ENCODE measurements around the gene PTPRG.

The PTPRG gene

GRCh38 chr3:62188681-62189375 lies 627.5 kb downstream of the PTPRG start:
- Histone ChIP-seq H3K36me3 (ENCODE audit: insufficient read depth, low read length) (no peaks in the 10 kb centered on the region), H3F3A (ENCODE audit: low read depth) (no peaks in the 10 kb centered on the region), H4K20me1 (ENCODE audit: insufficient read depth, low read length, poor library complexity, severe bottlenecking) (no peaks in the 10 kb centered on the region), H3K27me3 (ENCODE audit: insufficient read depth, low read length, poor library complexity, severe bottlenecking) (no peaks in the 10 kb centered on the region), H2AFZ (ENCODE audit: low read length) (peak overlapping the region; percentile 73), H3K79me2 (ENCODE audit: insufficient read depth, low read length) (no peaks in the 10 kb centered on the region), H3K4me3 (ENCODE audit: low read length, poor library complexity, severe bottlenecking) (peak overlapping the region; percentile 64), H3K9me3 (ENCODE audit: insufficient read depth, low read depth, low read length) (no peaks in the 10 kb centered on the region), H3K4me1 (ENCODE audit: insufficient read depth, low read length, poor library complexity, severe bottlenecking) (no peaks in the 10 kb centered on the region), H3K9ac (ENCODE audit: low read depth, low read length, poor library complexity, severe bottlenecking) (no peak overlapping the region), H3K9me2 (replicated peaks; ENCODE audit: low read depth, low read length) (no peaks in the 10 kb centered on the region), H3K4me2 (ENCODE audit: low read depth, low read length, poor library complexity, severe bottlenecking) (peak overlapping the region; percentile 58)
- peak; percentile 90 for TF ChIP-seq CTCF (conservative IDR thresholded peaks at IDR 0.05; ENCODE audit: low read length)
- TF ChIP-seq EZH2phosphoT487 (IDR thresholded peaks at IDR 0.05; ENCODE audit: borderline replicate concordance), result no peak

- Histone ChIP-seq H3K4me3 (ENCODE audit: low read length, poor library complexity, severe bottlenecking) (no peak overlapping the region), H3K9ac (ENCODE audit: low read depth, low read length, poor library complexity, severe bottlenecking) (no peak overlapping the region), H3K36me3 (ENCODE audit: insufficient read depth, low read length) (no peaks in the 10 kb centered on the region), H2AFZ (ENCODE audit: low read length) (no peak overlapping the region), H4K20me1 (ENCODE audit: insufficient read depth, low read length, poor library complexity, severe bottlenecking) (no peaks in the 10 kb centered on the region), H3F3A (ENCODE audit: low read depth) (no peaks in the 10 kb centered on the region), H3K79me2 (ENCODE audit: insufficient read depth, low read length) (no peaks in the 10 kb centered on the region), H3K4me1 (ENCODE audit: insufficient read depth, low read length, poor library complexity, severe bottlenecking) (no peaks in the 10 kb centered on the region), H3K27me3 (ENCODE audit: insufficient read depth, low read length, poor library complexity, severe bottlenecking) (no peaks in the 10 kb centered on the region), H3K9me2 (replicated peaks; ENCODE audit: low read depth, low read length) (no peaks in the 10 kb centered on the region), H3K9me3 (ENCODE audit: insufficient read depth, low read depth, low read length) (no peaks in the 10 kb centered on the region), H3K4me2 (ENCODE audit: low read depth, low read length, poor library complexity, severe bottlenecking) (peak overlapping the region; percentile 58)
- TF ChIP-seq CTCF (conservative IDR thresholded peaks at IDR 0.05; ENCODE audit: low read length), result no peak
- TF ChIP-seq EZH2phosphoT487 (IDR thresholded peaks at IDR 0.05; ENCODE audit: borderline replicate concordance), result no peak
Observed at GRCh38 chr3:62189376-62189698, 628.0 kb downstream of the PTPRG start.

DNA sequence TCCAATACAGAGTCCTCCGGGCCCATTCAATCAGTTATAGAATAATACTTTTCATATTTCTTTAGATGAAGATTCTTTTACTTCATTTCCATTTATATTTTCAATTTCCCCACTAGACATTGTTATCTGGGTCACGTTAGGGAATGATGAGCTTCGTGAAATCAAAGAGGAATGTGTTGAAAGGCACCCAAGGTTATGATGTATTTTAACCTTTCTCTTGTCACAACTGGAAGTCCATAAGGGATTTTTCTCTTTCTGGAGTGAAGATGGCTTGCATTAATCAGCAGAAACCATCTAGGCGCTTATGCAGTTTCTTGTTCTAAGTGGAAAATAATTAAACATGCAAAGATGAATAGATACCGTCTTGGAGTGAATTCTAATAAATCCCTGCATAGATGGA lies 631.5 kb downstream of the PTPRG start:
- TF ChIP-seq CTCF (conservative IDR thresholded peaks at IDR 0.05; ENCODE audit: low read length) (no peak), EZH2phosphoT487 (IDR thresholded peaks at IDR 0.05; ENCODE audit: borderline replicate concordance) (no peak)
- Histone ChIP-seq H3K4me3 (ENCODE audit: low read length, poor library complexity, severe bottlenecking) (no peak overlapping the region), H3K4me2 (ENCODE audit: low read depth, low read length, poor library complexity, severe bottlenecking) (no peak overlapping the region), H3K9ac (ENCODE audit: low read depth, low read length, poor library complexity, severe bottlenecking) (no peak overlapping the region), H3K4me1 (ENCODE audit: insufficient read depth, low read length, poor library complexity, severe bottlenecking) (no peaks in the 10 kb centered on the region), H3F3A (ENCODE audit: low read depth) (no peaks in the 10 kb centered on the region), H2AFZ (ENCODE audit: low read length) (no peak overlapping the region), H3K27me3 (ENCODE audit: insufficient read depth, low read length, poor library complexity, severe bottlenecking) (no peaks in the 10 kb centered on the region), H3K36me3 (ENCODE audit: insufficient read depth, low read length) (no peaks in the 10 kb centered on the region), H3K79me2 (ENCODE audit: insufficient read depth, low read length) (no peaks in the 10 kb centered on the region), H3K9me2 (replicated peaks; ENCODE audit: low read depth, low read length) (no peaks in the 10 kb centered on the region), H4K20me1 (ENCODE audit: insufficient read depth, low read length, poor library complexity, severe bottlenecking) (no peaks in the 10 kb centered on the region), H3K9me3 (ENCODE audit: insufficient read depth, low read depth, low read length) (no peaks in the 10 kb centered on the region)

Data from Loucy (cell line).